Activated CD8-positive, alpha-beta memory T cell treated with anti-CD3 and anti-CD28 coated beads, Interleukin-2, amount 50 U/mL, for 4 hours (primary cell): Measurements from ENCODE around the gene LYPD5.
"Not testable (repeated sequence)": the region's sequence is repeated elsewhere in the genome, so short reads cannot be mapped to it uniquely, and the experiment has no call there.

Experiments used
- DNase-seq: peaks from one replicate; pipeline ENCODE4 v3.0.0-alpha.2; 2020

LYPD5 gene

GRCh38 chr19:43776286-43776685, 26.0 kb downstream of the LYPD5 start:
- DNase-seq: peak; percentile 60

- no peak for DNase-seq
Measured at GRCh38 chr19:43775299-43775890, 26.9 kb downstream of the LYPD5 start.

- not testable (repeated sequence) for DNase-seq
Measured at GRCh38 chr19:43774940-43775258, 27.3 kb downstream of the LYPD5 start.

- DNase-seq: no peak
Measured at GRCh38 chr19:43774103-43774939, 27.9 kb downstream of the LYPD5 start.

- no peak for DNase-seq
Measured at GRCh38 chr19:43773725-43774102, 28.5 kb downstream of the LYPD5 start.

GRCh38 chr19:43769256-43769655, 33.0 kb downstream of the LYPD5 start:
- DNase-seq: no peak

- DNase-seq: no peak
Measured at GRCh38 chr19:43768273-43769050, 33.8 kb downstream of the LYPD5 start.

GRCh38 chr19:43767818-43768217, 34.4 kb downstream of the LYPD5 start:
- DNase-seq: no peak

- no peak for DNase-seq
Measured at GRCh38 chr19:43767316-43767715, 34.9 kb downstream of the LYPD5 start.

GRCh38 chr19:43766755-43767043, 35.5 kb downstream of the LYPD5 start:
- no peak for DNase-seq

GRCh38 chr19:43765109-43765876, 37.0 kb downstream of the LYPD5 start:
- peak; percentile 61 for DNase-seq

GRCh38 chr19:43764684-43765083, 37.6 kb downstream of the LYPD5 start:
- DNase-seq: not testable (repeated sequence)

- DNase-seq: no peak
Measured at GRCh38 chr19:43763473-43763939, 38.7 kb downstream of the LYPD5 start.

GRCh38 chr19:43762814-43763213, 39.4 kb downstream of the LYPD5 start:
- DNase-seq: no peak

- DNase-seq: no peak
Measured at GRCh38 chr19:43760941-43761340, 41.3 kb downstream of the LYPD5 start.

- no peak for DNase-seq
Measured at GRCh38 chr19:43759515-43759914, 42.7 kb downstream of the LYPD5 start.

- DNase-seq: peak; percentile 72
Measured at GRCh38 chr19:43755256-43755801, 46.9 kb downstream of the LYPD5 start.

GRCh38 chr19:43754503-43755255, 47.6 kb downstream of the LYPD5 start, which contains the start of gene SMG9:
TSS of gene SMG9 (minus strand) at chr19:43754962. CDS start at chr19:43750741, 4,221 bp downstream.
- DNase-seq: peak; percentile 98

- no peak for DNase-seq
Measured at GRCh38 chr19:43754253-43754502, 48.1 kb downstream of the LYPD5 start.

GRCh38 chr19:43752287-43752875, 49.9 kb downstream of the LYPD5 start:
- no peak for DNase-seq

GRCh38 chr19:43751466-43752220, 50.6 kb downstream of the LYPD5 start:
- no peak for DNase-seq
